ENCODE measurements around the gene ATP6V0C.

- no peak for TF ChIP-seq CTCF (conservative IDR thresholded peaks at IDR 0.05)
- no peak for TF ChIP-seq EZH2 (IDR thresholded peaks at IDR 0.05; ENCODE audit: low read depth)
These were observed 26.9 kb upstream of the ATP6V0C start for GRCh38 chr16:2486645-2487516.

Data from PC-9 (cell line).